ENCODE measurements around the gene OR6J1. TPM values are rescaled to one million over a fixed set of nuclear protein-coding genes. Genes with fewer than 3 reads are reported as not detected.
"Not testable (repeated sequence)": the region's sequence is repeated elsewhere in the genome, so short reads cannot be mapped to it uniquely, and the experiment has no call there.

OR6J1 gene
- total RNA-seq, result not detected in 2 replicates

DNA sequence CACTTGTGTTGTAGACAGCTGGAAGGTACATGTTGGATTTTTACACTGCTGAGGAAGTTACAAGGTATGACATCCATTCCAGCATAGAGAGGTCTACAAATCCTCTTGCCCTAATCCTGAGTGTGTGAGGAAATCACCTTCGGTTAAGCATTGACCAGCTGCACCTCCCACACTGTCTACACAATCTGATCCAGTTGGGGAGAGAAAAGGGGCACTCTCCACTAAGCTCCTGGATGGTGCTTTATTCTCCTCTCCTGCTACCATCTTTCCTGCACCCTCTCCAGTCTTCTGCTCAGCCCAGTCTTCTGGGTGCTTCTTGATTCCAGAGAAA is at the start of gene OR6J1:
Gene OR6J1, minus strand, starts transcription at position 48 of the 331 bp plus-strand sequence. CDS start 9,541 bp downstream, outside the sequence.
- no peak within 1 kb of the TSS for H3K4me3 ChIP-seq (ENCODE audit: low read depth, low read length)
- TF ChIP-seq, protein P1, sequence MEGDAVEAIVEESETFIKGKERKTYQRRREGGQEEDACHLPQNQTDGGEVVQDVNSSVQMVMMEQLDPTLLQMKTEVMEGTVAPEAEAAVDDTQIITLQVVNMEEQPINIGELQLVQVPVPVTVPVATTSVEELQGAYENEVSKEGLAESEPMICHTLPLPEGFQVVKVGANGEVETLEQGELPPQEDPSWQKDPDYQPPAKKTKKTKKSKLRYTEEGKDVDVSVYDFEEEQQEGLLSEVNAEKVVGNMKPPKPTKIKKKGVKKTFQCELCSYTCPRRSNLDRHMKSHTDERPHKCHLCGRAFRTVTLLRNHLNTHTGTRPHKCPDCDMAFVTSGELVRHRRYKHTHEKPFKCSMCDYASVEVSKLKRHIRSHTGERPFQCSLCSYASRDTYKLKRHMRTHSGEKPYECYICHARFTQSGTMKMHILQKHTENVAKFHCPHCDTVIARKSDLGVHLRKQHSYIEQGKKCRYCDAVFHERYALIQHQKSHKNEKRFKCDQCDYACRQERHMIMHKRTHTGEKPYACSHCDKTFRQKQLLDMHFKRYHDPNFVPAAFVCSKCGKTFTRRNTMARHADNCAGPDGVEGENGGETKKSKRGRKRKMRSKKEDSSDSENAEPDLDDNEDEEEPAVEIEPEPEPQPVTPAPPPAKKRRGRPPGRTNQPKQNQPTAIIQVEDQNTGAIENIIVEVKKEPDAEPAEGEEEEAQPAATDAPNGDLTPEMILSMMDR (IDR thresholded peaks at IDR 0.05; ENCODE audit: insufficient read depth, low read length, poor library complexity, severe bottlenecking), result no peak
- no peak for DNase-seq (ENCODE audit: low read depth)

DNA sequence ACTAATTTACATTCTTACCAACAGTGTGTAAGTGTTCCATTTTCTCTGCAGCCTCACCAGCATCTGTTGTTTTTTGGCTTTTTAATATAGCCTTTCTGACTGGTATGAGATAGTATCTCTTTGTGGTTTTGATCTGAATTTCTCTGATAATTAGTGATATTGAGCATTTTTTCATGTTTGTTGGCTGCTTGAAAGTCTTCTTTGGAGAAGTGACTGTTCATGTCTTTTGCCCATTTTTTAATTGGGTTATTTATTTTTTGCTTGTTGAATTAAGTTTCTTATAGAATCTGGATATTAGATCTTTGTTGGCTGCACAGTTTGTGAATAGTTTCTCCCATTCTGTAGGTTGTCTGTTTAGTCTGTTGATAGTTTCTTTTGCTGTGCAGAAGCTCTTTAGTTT is 48.0 kb upstream of the OR6J1 start:
- Histone ChIP-seq H3K27me3 (ENCODE audit: control insufficient read depth, insufficient read depth, low read length) (no peaks in the 10 kb centered on the region), H3K4me3 (ENCODE audit: low read depth, low read length) (no peak overlapping the region), H3K36me3 (ENCODE audit: control insufficient read depth, insufficient read depth, low read length) (no peaks in the 10 kb centered on the region)
- TF ChIP-seq, protein P1 (IDR thresholded peaks at IDR 0.05; ENCODE audit: insufficient read depth, low read length, poor library complexity, severe bottlenecking), result no peak
- DNase-seq (ENCODE audit: low read depth), result no peak

More for the DNA sequence above, at the start of gene OR6J1:
- no peaks in the 10 kb centered on the region for H3K36me3 ChIP-seq (ENCODE audit: control insufficient read depth, insufficient read depth, low read length)
- no peaks in the 10 kb centered on the region for H3K27me3 ChIP-seq (ENCODE audit: control insufficient read depth, insufficient read depth, low read length)

DNA sequence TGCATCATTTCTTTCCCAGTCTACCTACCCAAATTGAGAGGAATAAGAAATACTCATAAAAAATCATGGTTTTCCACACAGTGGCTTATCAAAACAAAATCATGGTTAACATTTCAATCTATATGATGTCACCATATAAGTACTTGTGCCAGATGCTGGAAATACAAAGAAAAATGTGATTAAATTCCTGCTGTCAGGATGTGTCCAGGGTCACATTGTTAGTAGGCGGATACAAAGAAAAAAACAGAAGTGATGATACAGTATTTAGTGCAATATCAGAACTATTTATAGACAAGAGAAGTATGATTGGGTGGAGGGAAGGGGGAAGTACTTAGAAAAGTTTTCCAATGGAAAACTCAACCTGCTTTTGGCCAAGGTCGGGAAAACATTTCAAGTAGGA is 47.0 kb upstream of the OR6J1 start:
- peak; percentile 45 for DNase-seq (ENCODE audit: low read depth)
- no peaks in the 10 kb centered on the region for H3K36me3 ChIP-seq (ENCODE audit: control insufficient read depth, insufficient read depth, low read length)
- no peak overlapping the region for H3K4me3 ChIP-seq (ENCODE audit: low read depth, low read length)
- no peaks in the 10 kb centered on the region for H3K27me3 ChIP-seq (ENCODE audit: control insufficient read depth, insufficient read depth, low read length)
- TF ChIP-seq, protein P1 (IDR thresholded peaks at IDR 0.05; ENCODE audit: insufficient read depth, low read length, poor library complexity, severe bottlenecking), result no peak

DNA sequence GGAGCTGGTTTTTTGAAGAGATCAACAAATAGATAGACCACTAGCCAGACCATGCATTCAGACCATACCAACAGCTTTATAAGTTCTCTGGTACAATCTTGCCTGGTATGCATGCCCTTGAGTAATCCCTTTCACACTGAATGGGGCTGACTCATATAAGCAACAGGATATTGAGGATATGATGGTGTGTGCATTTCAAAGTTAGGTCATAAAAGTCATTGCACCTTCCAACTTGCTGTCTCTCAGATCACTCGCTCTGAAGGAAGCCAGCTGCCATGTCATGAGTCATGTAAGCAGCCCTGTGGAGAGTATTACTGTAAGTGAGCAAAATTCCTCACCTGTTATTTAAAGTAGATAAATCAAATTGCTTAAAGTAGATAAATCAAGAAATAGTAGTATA is 45.0 kb upstream of the OR6J1 start:
- TF ChIP-seq, protein P1 (IDR thresholded peaks at IDR 0.05; ENCODE audit: insufficient read depth, low read length, poor library complexity, severe bottlenecking), result no peak
- Histone ChIP-seq H3K4me3 (ENCODE audit: low read depth, low read length) (no peak overlapping the region), H3K36me3 (ENCODE audit: control insufficient read depth, insufficient read depth, low read length) (no peaks in the 10 kb centered on the region), H3K27me3 (ENCODE audit: control insufficient read depth, insufficient read depth, low read length) (no peaks in the 10 kb centered on the region)
- peak; percentile 94 for DNase-seq (ENCODE audit: low read depth)

DNA sequence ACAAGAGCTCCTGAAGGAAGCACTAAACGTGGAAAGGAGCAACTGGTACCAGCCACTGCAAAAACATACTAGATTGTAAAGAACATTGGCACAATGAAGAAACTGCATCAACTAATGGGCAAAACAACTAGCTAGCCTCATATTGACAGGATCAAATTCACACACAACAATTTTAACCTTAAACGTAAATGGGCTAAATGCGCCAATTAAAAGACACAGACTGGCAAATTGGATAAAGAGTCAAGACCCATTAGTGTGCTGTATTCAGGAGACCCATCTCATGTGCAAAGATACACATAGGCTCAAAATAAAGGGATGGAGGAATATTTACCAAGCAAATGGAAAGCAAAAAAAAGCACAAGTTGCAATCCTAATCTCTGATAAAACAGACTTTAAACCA is 43.8 kb upstream of the OR6J1 start:
- DNase-seq (ENCODE audit: low read depth); H3K27me3 ChIP-seq (ENCODE audit: control insufficient read depth, insufficient read depth, low read length); H3K36me3 ChIP-seq (ENCODE audit: control insufficient read depth, insufficient read depth, low read length): not testable (repeated sequence)

DNA sequence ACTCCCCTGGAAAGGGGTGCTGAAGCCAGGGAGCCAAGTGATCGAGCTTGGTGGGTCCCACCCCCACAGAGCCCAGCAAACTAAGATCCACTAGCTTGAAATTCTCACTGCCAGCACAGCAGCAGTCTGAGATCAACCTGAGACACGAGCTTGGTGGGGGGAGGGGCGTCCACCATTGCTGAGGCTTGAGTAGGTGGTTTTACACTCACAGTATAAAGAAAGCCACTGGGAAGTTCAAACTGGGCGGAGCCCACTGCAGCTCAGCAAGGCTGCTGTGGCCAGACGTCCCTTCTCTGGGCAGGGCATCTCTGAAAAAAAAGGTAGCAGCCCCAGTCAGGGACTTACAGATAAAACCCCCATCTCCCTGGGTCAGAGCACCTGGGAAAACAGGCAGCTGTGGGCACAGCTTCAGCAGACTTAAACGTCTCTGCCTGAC is 42.0 kb upstream of the OR6J1 start:
- not testable (repeated sequence) for DNase-seq (ENCODE audit: low read depth); H3K4me3 ChIP-seq (ENCODE audit: low read depth, low read length); H3K36me3 ChIP-seq (ENCODE audit: control insufficient read depth, insufficient read depth, low read length); H3K27me3 ChIP-seq (ENCODE audit: control insufficient read depth, insufficient read depth, low read length)

More for the DNA sequence above, 43.8 kb upstream of the OR6J1 start:
- not testable (repeated sequence) for H3K4me3 ChIP-seq (ENCODE audit: low read depth, low read length)

DNA sequence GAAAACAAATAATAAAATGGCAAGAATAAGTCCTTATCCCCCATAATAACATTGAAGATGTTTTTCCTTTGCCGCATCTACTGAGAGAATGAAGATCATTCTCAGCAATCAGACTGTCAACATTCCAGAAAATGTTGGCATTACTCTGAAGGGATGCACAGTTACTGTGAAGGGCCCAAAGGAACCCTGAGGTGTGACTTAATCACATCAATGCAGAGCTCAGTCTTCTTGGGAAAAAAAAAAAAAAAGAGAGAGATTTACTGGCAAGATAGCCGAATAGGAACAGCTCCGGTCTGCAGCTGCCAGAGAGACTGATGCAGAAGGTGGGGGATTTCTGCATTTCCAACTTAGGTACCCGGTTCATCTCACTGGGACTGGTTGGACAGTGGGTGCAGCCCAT is 41.3 kb upstream of the OR6J1 start:
- no peaks in the 10 kb centered on the region for H3K27me3 ChIP-seq (ENCODE audit: control insufficient read depth, insufficient read depth, low read length)
- H3K4me3 ChIP-seq (ENCODE audit: low read depth, low read length), result no peak overlapping the region
- H3K36me3 ChIP-seq (ENCODE audit: control insufficient read depth, insufficient read depth, low read length), result no peaks in the 10 kb centered on the region
- TF ChIP-seq, protein P1 (IDR thresholded peaks at IDR 0.05; ENCODE audit: insufficient read depth, low read length, poor library complexity, severe bottlenecking), result no peak
- DNase-seq (ENCODE audit: low read depth), result no peak

DNA sequence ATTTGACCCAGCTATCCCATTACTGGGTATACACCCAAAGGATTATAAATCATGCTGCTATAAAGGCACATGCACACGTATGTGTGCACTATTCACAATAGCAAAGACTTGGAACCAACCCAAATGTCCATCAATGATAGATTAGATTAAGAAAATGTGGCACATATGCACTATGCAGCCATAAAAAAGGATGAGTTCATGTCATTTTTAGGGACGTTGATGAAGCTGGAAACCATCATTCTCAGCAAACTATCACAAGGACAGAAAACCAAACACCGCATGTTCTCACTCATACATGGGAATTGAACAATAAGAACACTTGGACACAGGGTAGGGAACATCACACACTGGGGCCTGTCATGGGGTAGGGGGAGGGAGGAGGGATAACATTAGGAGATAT is 39.3 kb upstream of the OR6J1 start:
- H3K4me3 ChIP-seq (ENCODE audit: low read depth, low read length); H3K27me3 ChIP-seq (ENCODE audit: control insufficient read depth, insufficient read depth, low read length); H3K36me3 ChIP-seq (ENCODE audit: control insufficient read depth, insufficient read depth, low read length); DNase-seq (ENCODE audit: low read depth): not testable (repeated sequence)

All from kidney epithelial cell (primary cell).